Activated B cell treated with CpG ODN at 0.5 μM for 24 hours (primary cell): ENCODE results near the gene L3MBTL3. TPM values are rescaled to one million over a fixed set of nuclear protein-coding genes. Genes with fewer than 3 reads are reported as not detected.

Experiments used
- ATAC-seq: fragments of 200-7000 bp; cut with Tn5 transposase; one replicate; pipeline ENCODE4 v1.10.0; 2021; ENCODE audit warnings: low read depth, mild to moderate bottlenecking, moderate library complexity
- CTCF ChIA-PET: fragments of 350-600 bp; sonication (Branson Sonifier 250); formaldehyde crosslinking; loops from one replicate; lab custom pipeline; 2021; ENCODE audit warnings: antibody characterized with exemption; lab: Charles Lee
- POLR2A ChIA-PET: fragments of 350-600 bp; sonication (Branson Sonifier 250); formaldehyde crosslinking; loops from one replicate; lab custom pipeline; 2021; ENCODE audit warnings: antibody characterized with exemption; lab: Charles Lee
- DNase-seq: peaks from one replicate; pipeline ENCODE4 v3.0.0; 2022
- H3K27ac Mint-ChIP-seq: one replicate; pipeline ENCODE4 v1.8.0; 2020; ENCODE audit warnings: mixed read lengths
- H3K27me3 Mint-ChIP-seq: one replicate; pipeline ENCODE4 v1.8.0; 2021; ENCODE audit warnings: mixed read lengths
- H3K36me3 Mint-ChIP-seq: one replicate; pipeline ENCODE4 v1.8.0; 2021; ENCODE audit warnings: low read depth, mixed read lengths
- H3K4me1 Mint-ChIP-seq: one replicate; pipeline ENCODE4 v1.8.0; 2021; ENCODE audit warnings: mixed read lengths
- H3K4me3 Mint-ChIP-seq: one replicate; pipeline ENCODE4 v1.8.0; 2020; ENCODE audit warnings: mild to moderate bottlenecking, mixed read lengths
- H3K9me3 Mint-ChIP-seq: one replicate; pipeline ENCODE4 v1.8.0; 2020; ENCODE audit warnings: mixed read lengths
- CTCF ChIP-seq: fragments of 200-600 bp; IDR thresholded peaks from one replicate; pipeline ENCODE4 v1.8.0; 2022; ENCODE audit warnings: antibody characterized with exemption, mild to moderate bottlenecking
- intact Hi-C: fragments of 100-400 bp; cut with micrococcal nuclease; formaldehyde crosslinking; loops from one replicate; pipeline ENCODE4 v1.15.1; 2024
- total RNA-seq: library from RNA; stranded (reverse); gene quantifications from 2 replicates; pipeline ENCODE4 v1.2.3, GENCODE V29; 2022

The L3MBTL3 gene
- total RNA-seq, 1 donor from 2014 or later = 30.4 TPM

- POLR2A ChIA-PET = no interaction called here
- intact Hi-C loops = no loop called here
- peak overlapping the region; percentile 35 for H3K27ac Mint-ChIP-seq
- peaks cover 86% of the 10 kb centered on the region for H3K36me3 Mint-ChIP-seq
- no peak for TF ChIP-seq CTCF
- no peaks in the 10 kb centered on the region for H3K9me3 Mint-ChIP-seq
- no peaks in the 10 kb centered on the region for H3K27me3 Mint-ChIP-seq
- no peak for DNase-seq
- ATAC-seq = no peak
- CTCF ChIA-PET = no interaction called here
- H3K4me1 Mint-ChIP-seq = peaks cover 6% of the 10 kb centered on the region
- H3K4me3 Mint-ChIP-seq = no peak overlapping the region
Measured at GRCh38 chr6:130138116-130138908, 119.9 kb downstream of the L3MBTL3 start.

GRCh38 chr6:130138909-130139242, 120.5 kb downstream of the L3MBTL3 start:
- peaks cover 1% of the 10 kb centered on the region for H3K4me1 Mint-ChIP-seq
- H3K9me3 Mint-ChIP-seq = no peaks in the 10 kb centered on the region
- DNase-seq (no peak), ATAC-seq (no peak)
- no peak for TF ChIP-seq CTCF
- intact Hi-C loops = loop anchor here (1.0 kb wide), 1 partner anchor 24 kb away; no protein-coding TSS in a partner anchor
- H3K27me3 Mint-ChIP-seq = no peaks in the 10 kb centered on the region
- H3K4me3 Mint-ChIP-seq = no peak overlapping the region
- ChIA-PET POLR2A (no interaction called here), CTCF (no interaction called here)
- peaks cover 86% of the 10 kb centered on the region for H3K36me3 Mint-ChIP-seq
- H3K27ac Mint-ChIP-seq = no peak overlapping the region

GRCh38 chr6:130140084-130140483, 121.7 kb downstream of the L3MBTL3 start:
- intact Hi-C loops = no loop called here
- ATAC-seq (no peak), DNase-seq (no peak)
- H3K27me3 Mint-ChIP-seq = no peaks in the 10 kb centered on the region
- no peaks in the 10 kb centered on the region for H3K4me1 Mint-ChIP-seq
- H3K9me3 Mint-ChIP-seq = no peaks in the 10 kb centered on the region
- ChIA-PET POLR2A (no interaction called here), CTCF (no interaction called here)
- peaks cover 85% of the 10 kb centered on the region for H3K36me3 Mint-ChIP-seq
- no peak overlapping the region for H3K4me3 Mint-ChIP-seq
- H3K27ac Mint-ChIP-seq = no peak overlapping the region
- TF ChIP-seq CTCF = no peak

- ATAC-seq (no peak), DNase-seq (no peak)
- CTCF ChIA-PET = interaction anchor here (1.0 kb wide), 1 partner anchor 18 kb away, joined by 3 read pairs; no protein-coding TSS in a partner anchor
- TF ChIP-seq CTCF = no peak
- peaks cover 65% of the 10 kb centered on the region for H3K36me3 Mint-ChIP-seq
- no peaks in the 10 kb centered on the region for H3K4me1 Mint-ChIP-seq
- no peak overlapping the region for H3K27ac Mint-ChIP-seq
- POLR2A ChIA-PET = no interaction called here
- intact Hi-C loops = no loop called here
- H3K9me3 Mint-ChIP-seq = peaks cover 3% of the 10 kb centered on the region
- no peaks in the 10 kb centered on the region for H3K27me3 Mint-ChIP-seq
- no peak overlapping the region for H3K4me3 Mint-ChIP-seq
Measured at GRCh38 chr6:130143709-130144108, 125.3 kb downstream of the L3MBTL3 start.

- H3K4me1 Mint-ChIP-seq = no peaks in the 10 kb centered on the region
- ChIA-PET CTCF (no interaction called here), POLR2A (no interaction called here)
- no peak overlapping the region for H3K4me3 Mint-ChIP-seq
- ATAC-seq (no peak), DNase-seq (no peak)
- no peak for TF ChIP-seq CTCF
- no peaks in the 10 kb centered on the region for H3K27me3 Mint-ChIP-seq
- peaks cover 3% of the 10 kb centered on the region for H3K9me3 Mint-ChIP-seq
- no peak overlapping the region for H3K27ac Mint-ChIP-seq
- H3K36me3 Mint-ChIP-seq = peaks cover 38% of the 10 kb centered on the region
- intact Hi-C loops = loop anchor here (5.0 kb wide), 1 partner anchor 40 kb away; no protein-coding TSS in a partner anchor
Measured at GRCh38 chr6:130147111-130147510, 128.7 kb downstream of the L3MBTL3 start.
